ENCODE measurements around the gene UXT.
A peak's percentile ranks its signal among the peaks of the same experiment; 100 is the strongest.
"Not testable (repeated sequence)": the region's sequence is repeated elsewhere in the genome, so short reads cannot be mapped to it uniquely, and the experiment has no call there.

Gene UXT, protein sequence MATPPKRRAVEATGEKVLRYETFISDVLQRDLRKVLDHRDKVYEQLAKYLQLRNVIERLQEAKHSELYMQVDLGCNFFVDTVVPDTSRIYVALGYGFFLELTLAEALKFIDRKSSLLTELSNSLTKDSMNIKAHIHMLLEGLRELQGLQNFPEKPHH

DNA sequence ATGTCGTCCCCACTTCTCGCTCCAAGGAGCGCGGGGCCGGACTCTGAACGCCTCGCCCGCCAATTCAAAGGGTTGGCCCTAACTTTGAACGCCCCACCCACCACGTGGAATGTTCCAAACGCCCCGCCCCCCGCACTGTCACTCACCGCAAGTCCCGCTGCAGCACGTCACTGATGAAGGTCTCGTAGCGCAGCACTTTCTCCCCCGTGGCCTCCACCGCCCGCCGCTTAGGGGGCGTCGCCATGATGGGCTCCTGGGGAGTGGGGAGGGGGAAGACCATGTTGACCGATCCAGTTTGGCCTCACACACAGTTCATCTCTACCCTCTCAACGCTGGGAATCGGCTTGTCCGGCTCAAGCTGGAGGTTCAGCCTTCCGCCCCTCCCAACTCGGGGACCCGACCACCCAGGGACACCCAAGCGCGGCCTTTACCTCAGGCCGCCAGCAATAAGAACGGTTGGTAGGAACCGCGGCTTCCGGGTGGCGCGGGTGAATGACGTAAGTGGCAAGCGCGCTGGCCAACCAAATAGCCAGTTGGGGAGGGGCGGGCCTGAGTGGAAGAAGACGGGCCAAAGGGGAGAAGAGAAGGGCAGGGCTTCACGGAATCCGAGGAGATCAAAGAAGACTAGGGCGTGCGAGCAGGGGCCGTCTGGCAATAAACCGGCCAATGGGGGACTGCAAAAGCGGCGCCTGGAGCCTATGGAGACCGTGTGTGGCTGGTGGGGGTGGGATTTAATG is at the start of gene UXT:
TSS of gene UXT (minus strand) at position 497 of the 737 bp plus-strand sequence. CDS start at position 244, 253 bp downstream.
- Histone ChIP-seq H3K4me3 (ENCODE audit: low read length) (peak within 1 kb of the TSS; percentile 89), H3K27me3 (replicated peaks; ENCODE audit: control insufficient read depth, insufficient read depth, low read length) (no peaks in the 10 kb centered on the region), H3K36me3 (ENCODE audit: control insufficient read depth, insufficient read depth, low read length, severe bottlenecking) (peaks cover 24% of the 10 kb centered on the region), H3K4me1 (ENCODE audit: control insufficient read depth, insufficient read depth, low read length) (peaks cover 18% of the 10 kb centered on the region), H3K9ac (ENCODE audit: low read length) (peak within 1 kb of the TSS; percentile 91), H3K9me3 (ENCODE audit: control insufficient read depth, low read length) (no peaks in the 10 kb centered on the region)
- peak; percentile 95 for DNase-seq (ENCODE audit: low read depth)

DNA sequence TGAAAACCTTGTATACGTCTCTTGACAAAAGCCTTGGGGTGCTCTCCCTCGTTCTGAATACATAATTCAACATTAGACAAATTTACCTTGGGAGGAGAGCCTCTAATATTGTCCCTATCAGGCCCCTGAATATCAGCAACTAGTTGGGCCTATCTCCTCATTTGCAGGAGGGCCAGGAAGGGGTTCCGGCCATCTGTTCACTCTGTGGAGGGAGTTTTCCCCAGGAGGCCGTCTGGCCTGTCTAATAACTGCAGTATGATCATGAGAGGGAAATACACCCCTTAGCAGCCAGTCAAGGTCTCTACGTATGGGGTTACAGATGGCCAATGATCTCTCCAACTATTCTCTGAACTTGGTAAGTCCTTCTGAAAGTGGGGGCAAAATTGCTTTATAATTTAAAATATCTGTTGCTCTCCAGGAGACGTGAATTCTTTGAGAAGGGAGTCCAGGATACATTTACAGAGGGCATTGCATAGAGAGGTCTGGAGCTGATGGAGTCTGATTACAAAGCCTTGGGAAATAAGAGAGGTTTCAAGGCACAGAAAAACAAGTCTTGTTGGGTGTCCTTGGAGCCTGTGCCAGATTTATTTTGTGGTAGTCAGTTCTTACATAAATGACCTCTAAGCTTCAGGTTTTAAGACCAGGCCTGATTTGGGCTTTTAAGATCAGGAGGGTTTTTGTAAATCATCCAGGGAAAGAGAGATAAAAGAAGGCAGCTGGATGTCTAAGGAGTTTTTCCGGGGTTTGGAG is 48.2 kb upstream of the UXT start:
- peaks cover 19% of the 10 kb centered on the region for H3K4me1 ChIP-seq (ENCODE audit: control insufficient read depth, insufficient read depth, low read length)
- H3K36me3 ChIP-seq (ENCODE audit: control insufficient read depth, insufficient read depth, low read length, severe bottlenecking), result no peaks in the 10 kb centered on the region
- peak overlapping the region; percentile 34 for H3K4me3 ChIP-seq (ENCODE audit: low read length)
- H3K27me3 ChIP-seq (replicated peaks; ENCODE audit: control insufficient read depth, insufficient read depth, low read length), result peaks cover 10% of the 10 kb centered on the region
- no peaks in the 10 kb centered on the region for H3K9me3 ChIP-seq (ENCODE audit: control insufficient read depth, low read length)
- DNase-seq (ENCODE audit: low read depth), result peak; percentile 29
- H3K9ac ChIP-seq (ENCODE audit: low read length), result peak overlapping the region; percentile 63

DNA sequence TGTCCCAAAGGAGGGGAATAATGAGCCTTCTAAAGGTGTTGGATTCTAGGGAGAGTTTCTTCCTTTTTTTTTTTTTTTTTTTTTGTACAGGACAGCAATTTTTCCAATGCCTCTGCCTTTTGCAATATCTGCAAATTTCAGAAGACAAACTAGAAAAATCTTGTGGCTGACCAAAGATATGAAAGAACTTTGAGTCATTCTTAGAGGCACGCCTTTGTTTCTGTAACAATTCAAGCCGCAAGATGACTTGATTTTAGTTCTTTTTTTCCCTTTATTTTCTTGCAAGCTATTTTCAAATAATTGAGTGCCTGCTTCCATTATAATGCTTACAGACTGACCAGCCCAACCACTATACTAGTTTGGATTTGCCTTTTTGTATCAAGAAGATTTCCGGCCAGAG is 47.6 kb upstream of the UXT start:
- peak; percentile 51 for DNase-seq (ENCODE audit: low read depth)

GRCh38 chrX:47704736-47705135 is 45.8 kb upstream of the UXT start:
- Histone ChIP-seq H3K4me1 (ENCODE audit: control insufficient read depth, insufficient read depth, low read length) (peaks cover 19% of the 10 kb centered on the region), H3K27me3 (replicated peaks; ENCODE audit: control insufficient read depth, insufficient read depth, low read length) (peaks cover 4% of the 10 kb centered on the region), H3K9me3 (ENCODE audit: control insufficient read depth, low read length) (no peaks in the 10 kb centered on the region), H3K36me3 (ENCODE audit: control insufficient read depth, insufficient read depth, low read length, severe bottlenecking) (no peaks in the 10 kb centered on the region), H3K4me3 (ENCODE audit: low read length) (no peak overlapping the region), H3K9ac (ENCODE audit: low read length) (no peak overlapping the region)
- no peak for DNase-seq (ENCODE audit: low read depth)

More for the DNA sequence above, 47.6 kb upstream of the UXT start:
- no peaks in the 10 kb centered on the region for H3K9me3 ChIP-seq (ENCODE audit: control insufficient read depth, low read length)
- peaks cover 19% of the 10 kb centered on the region for H3K4me1 ChIP-seq (ENCODE audit: control insufficient read depth, insufficient read depth, low read length)
- peak overlapping the region; percentile 63 for H3K9ac ChIP-seq (ENCODE audit: low read length)
- peak overlapping the region; percentile 40 for H3K4me3 ChIP-seq (ENCODE audit: low read length)
- no peaks in the 10 kb centered on the region for H3K36me3 ChIP-seq (ENCODE audit: control insufficient read depth, insufficient read depth, low read length, severe bottlenecking)
- peaks cover 9% of the 10 kb centered on the region for H3K27me3 ChIP-seq (replicated peaks; ENCODE audit: control insufficient read depth, insufficient read depth, low read length)

- no peak overlapping the region for H3K4me3 ChIP-seq (ENCODE audit: low read length)
- H3K27me3 ChIP-seq (replicated peaks; ENCODE audit: control insufficient read depth, insufficient read depth, low read length), result no peaks in the 10 kb centered on the region
- peak; percentile 3 for DNase-seq (ENCODE audit: low read depth)
- H3K4me1 ChIP-seq (ENCODE audit: control insufficient read depth, insufficient read depth, low read length), result peaks cover 9% of the 10 kb centered on the region
- H3K9ac ChIP-seq (ENCODE audit: low read length), result no peak overlapping the region
- H3K9me3 ChIP-seq (ENCODE audit: control insufficient read depth, low read length), result peaks cover 3% of the 10 kb centered on the region
- H3K36me3 ChIP-seq (ENCODE audit: control insufficient read depth, insufficient read depth, low read length, severe bottlenecking), result no peaks in the 10 kb centered on the region
Observed at GRCh38 chrX:47697181-47697580, 38.2 kb upstream of the UXT start.

- Histone ChIP-seq H3K9ac (ENCODE audit: low read length) (no peak overlapping the region), H3K36me3 (ENCODE audit: control insufficient read depth, insufficient read depth, low read length, severe bottlenecking) (no peaks in the 10 kb centered on the region), H3K4me3 (ENCODE audit: low read length) (no peak overlapping the region), H3K4me1 (ENCODE audit: control insufficient read depth, insufficient read depth, low read length) (no peaks in the 10 kb centered on the region), H3K9me3 (ENCODE audit: control insufficient read depth, low read length) (no peaks in the 10 kb centered on the region), H3K27me3 (replicated peaks; ENCODE audit: control insufficient read depth, insufficient read depth, low read length) (peaks cover 6% of the 10 kb centered on the region)
- no peak for DNase-seq (ENCODE audit: low read depth)
Observed at GRCh38 chrX:47690175-47690574, 31.2 kb upstream of the UXT start.

- Histone ChIP-seq H3K9ac (ENCODE audit: low read length) (no peak overlapping the region), H3K4me3 (ENCODE audit: low read length) (no peak overlapping the region), H3K4me1 (ENCODE audit: control insufficient read depth, insufficient read depth, low read length) (no peaks in the 10 kb centered on the region)
Observed at GRCh38 chrX:47687263-47687662, 28.3 kb upstream of the UXT start.

GRCh38 chrX:47683829-47684205 is 24.8 kb upstream of the UXT start:
- Histone ChIP-seq H3K4me3 (ENCODE audit: low read length) (no peak overlapping the region), H3K27me3 (replicated peaks; ENCODE audit: control insufficient read depth, insufficient read depth, low read length) (peaks cover 6% of the 10 kb centered on the region), H3K4me1 (ENCODE audit: control insufficient read depth, insufficient read depth, low read length) (no peaks in the 10 kb centered on the region), H3K9ac (ENCODE audit: low read length) (no peak overlapping the region), H3K9me3 (ENCODE audit: control insufficient read depth, low read length) (peaks cover 13% of the 10 kb centered on the region), H3K36me3 (ENCODE audit: control insufficient read depth, insufficient read depth, low read length, severe bottlenecking) (no peaks in the 10 kb centered on the region)
- peak; percentile 9 for DNase-seq (ENCODE audit: low read depth)

More at GRCh38 chrX:47687263-47687662, 28.3 kb upstream of the UXT start:
- Histone ChIP-seq H3K27me3 (replicated peaks; ENCODE audit: control insufficient read depth, insufficient read depth, low read length) (peaks cover 6% of the 10 kb centered on the region), H3K9me3 (ENCODE audit: control insufficient read depth, low read length) (peaks cover 6% of the 10 kb centered on the region), H3K36me3 (ENCODE audit: control insufficient read depth, insufficient read depth, low read length, severe bottlenecking) (no peaks in the 10 kb centered on the region)
- no peak for DNase-seq (ENCODE audit: low read depth)

DNA sequence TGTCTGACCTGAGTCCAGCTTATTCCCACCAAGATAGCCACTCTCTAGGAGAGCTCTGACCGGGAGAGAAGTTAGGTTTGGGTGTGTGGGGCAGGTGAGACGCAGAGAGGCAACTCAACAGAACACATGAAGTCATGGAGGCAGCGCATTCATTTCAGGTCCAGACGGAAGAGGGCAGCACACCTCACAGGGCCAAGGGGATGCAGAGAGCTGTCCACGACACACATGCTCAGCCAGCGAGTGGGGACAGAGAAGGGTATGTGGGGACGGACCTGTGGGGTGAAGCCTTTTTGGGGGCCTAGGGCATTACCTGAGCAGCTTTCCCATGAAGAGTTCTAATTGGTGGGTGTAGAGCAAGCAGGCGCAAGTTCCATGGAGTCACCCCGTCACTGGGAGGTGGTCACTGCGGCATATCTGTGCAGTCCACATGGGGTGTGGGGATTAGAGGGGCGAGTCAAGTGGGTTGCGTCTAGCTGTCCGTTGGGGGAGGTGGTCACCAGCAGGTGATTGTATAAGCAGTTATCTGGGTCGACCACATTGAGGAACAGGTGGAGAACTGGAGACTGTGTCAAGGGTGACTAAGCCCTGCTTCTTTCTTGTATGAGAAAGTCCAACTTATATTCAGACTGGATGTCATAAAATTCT is 24.3 kb upstream of the UXT start:
- Histone ChIP-seq H3K4me1 (ENCODE audit: control insufficient read depth, insufficient read depth, low read length) (no peaks in the 10 kb centered on the region), H3K27me3 (replicated peaks; ENCODE audit: control insufficient read depth, insufficient read depth, low read length) (peaks cover 11% of the 10 kb centered on the region), H3K9me3 (ENCODE audit: control insufficient read depth, low read length) (peaks cover 13% of the 10 kb centered on the region), H3K9ac (ENCODE audit: low read length) (no peak overlapping the region), H3K36me3 (ENCODE audit: control insufficient read depth, insufficient read depth, low read length, severe bottlenecking) (no peaks in the 10 kb centered on the region), H3K4me3 (ENCODE audit: low read length) (no peak overlapping the region)
- DNase-seq (ENCODE audit: low read depth), result no peak

DNA sequence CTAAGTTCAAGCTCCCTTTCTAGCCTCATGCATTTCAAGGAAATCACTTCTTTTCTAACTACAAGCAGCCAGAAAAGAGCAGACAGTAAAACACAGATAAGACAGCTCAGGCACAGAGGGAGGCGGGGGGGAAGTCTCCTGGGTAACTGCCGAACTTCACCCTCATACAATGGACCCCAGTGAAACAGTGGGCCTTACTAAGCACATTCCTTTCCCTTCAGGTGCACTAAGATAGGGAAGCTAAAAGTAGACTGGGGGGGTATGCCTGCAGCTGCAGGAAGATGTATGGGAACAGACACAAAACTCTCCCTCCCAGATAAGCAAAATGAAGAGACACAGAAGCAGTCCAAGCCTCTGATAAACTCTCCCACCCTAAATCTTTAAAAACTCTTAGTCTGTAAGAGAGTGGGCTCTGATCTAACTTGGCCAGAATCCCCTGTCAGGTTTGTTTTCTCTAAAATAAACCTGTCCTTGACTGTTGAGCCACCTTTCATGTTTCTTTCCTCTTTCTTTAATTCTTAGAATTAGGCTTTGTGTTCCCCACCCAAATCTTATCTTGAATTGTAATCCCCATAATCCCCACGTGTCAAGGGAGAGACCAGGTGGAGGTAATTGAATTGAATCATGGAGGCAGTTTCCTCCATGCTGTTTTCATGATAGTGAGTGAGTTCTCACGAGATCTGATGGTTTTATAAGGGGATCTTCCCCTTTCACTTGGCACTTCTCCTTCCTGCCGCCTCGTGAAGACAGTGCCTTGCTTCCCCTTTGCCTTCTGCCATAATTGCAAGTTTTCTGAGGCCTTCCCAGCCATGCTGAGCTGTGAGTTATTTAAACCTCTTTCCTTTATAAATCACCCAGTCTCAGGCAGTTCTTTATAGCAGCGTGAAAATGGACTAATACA is 17.2 kb upstream of the UXT start:
- not testable (repeated sequence) for H3K9me3 ChIP-seq (ENCODE audit: control insufficient read depth, low read length); H3K36me3 ChIP-seq (ENCODE audit: control insufficient read depth, insufficient read depth, low read length, severe bottlenecking); H3K4me1 ChIP-seq (ENCODE audit: control insufficient read depth, insufficient read depth, low read length); DNase-seq (ENCODE audit: low read depth); H3K4me3 ChIP-seq (ENCODE audit: low read length); H3K27me3 ChIP-seq (replicated peaks; ENCODE audit: control insufficient read depth, insufficient read depth, low read length); H3K9ac ChIP-seq (ENCODE audit: low read length)

Measured in adipocyte (in vitro differentiated cells).